Umbilical cord (tissue), 2 donors: Measurements from ENCODE around the gene KSR2. TPM values are rescaled to one million over a fixed set of nuclear protein-coding genes. Genes with fewer than 3 reads are reported as not detected.
"Not testable (repeated sequence)": the region's sequence is repeated elsewhere in the genome, so short reads cannot be mapped to it uniquely, and the experiment has no call there.

Experiments
- DNase-seq: peaks from one replicate; pipeline ENCODE4 v3.0.0-alpha.2; 2015; ENCODE audit warnings: low spot score
- total RNA-seq: library from RNA; depleted of rRNA; stranded (reverse); fragments of >200 nt; gene quantifications from one replicate; pipeline ENCODE4 v1.2.3, GENCODE V29; 2014; ENCODE audit warnings: low replicate concordance; ENCODE audit not compliant: insufficient read depth

KSR2 gene
- total RNA-seq, 1 donor from 2014 or later = 0.72 TPM

DNA sequence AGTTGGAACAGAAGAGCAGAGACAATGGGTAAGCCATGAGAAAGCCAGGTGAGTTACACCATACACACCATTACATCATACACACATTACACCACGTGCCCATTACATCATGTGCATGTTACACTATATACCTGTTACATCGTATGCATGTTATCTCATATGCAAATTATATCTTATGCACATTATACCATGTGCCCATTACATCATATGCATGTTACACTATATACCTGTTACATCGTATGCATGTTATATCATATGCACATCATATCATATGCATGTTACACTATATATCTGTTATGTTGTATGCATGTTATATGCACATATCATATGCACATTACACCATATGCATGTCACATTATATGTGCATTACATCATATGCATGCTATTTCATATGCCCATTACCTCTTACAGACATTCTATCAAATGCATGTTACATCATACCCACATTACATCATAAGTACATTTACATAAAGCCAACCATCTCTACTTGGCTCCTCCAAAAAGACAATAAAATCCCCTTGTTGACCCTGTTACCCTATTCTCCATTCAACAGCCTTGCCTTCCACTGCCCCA is 207.2 kb downstream of the KSR2 start:
- DNase-seq = no peak

GRCh38 chr12:117760990-117761389 is 207.8 kb downstream of the KSR2 start:
- no peak for DNase-seq

- DNase-seq = no peak
These were observed 218.1 kb downstream of the KSR2 start for GRCh38 chr12:117750657-117751056.

GRCh38 chr12:117749431-117749830 is 219.4 kb downstream of the KSR2 start:
- DNase-seq = no peak

DNA sequence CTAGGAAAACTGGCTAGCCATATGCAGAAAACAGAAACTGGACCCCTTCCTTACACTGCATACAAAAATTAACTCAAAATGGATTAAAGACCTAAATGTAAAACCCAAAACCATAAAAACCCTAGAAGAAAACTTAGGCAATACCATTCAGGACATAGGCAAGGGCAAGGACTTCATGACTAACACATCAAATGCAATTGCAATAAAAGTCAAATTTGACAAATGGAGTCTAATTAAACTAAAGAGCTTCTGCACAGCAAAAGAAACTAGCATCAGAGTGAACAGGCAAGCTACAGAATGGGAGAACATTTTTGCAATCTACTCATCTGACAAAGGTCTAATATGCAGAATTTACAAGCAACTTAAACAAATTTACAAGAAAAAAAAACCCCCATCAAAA is 222.4 kb downstream of the KSR2 start:
- DNase-seq = not testable (repeated sequence)

- DNase-seq = no peak
These were observed 224.4 kb downstream of the KSR2 start for GRCh38 chr12:117744418-117744817.

- DNase-seq = no peak
These were observed 225.0 kb downstream of the KSR2 start for GRCh38 chr12:117743761-117744160.

- no peak for DNase-seq
These were observed 226.1 kb downstream of the KSR2 start for GRCh38 chr12:117742721-117743120.

GRCh38 chr12:117738233-117738632 is 230.6 kb downstream of the KSR2 start:
- no peak for DNase-seq

DNA sequence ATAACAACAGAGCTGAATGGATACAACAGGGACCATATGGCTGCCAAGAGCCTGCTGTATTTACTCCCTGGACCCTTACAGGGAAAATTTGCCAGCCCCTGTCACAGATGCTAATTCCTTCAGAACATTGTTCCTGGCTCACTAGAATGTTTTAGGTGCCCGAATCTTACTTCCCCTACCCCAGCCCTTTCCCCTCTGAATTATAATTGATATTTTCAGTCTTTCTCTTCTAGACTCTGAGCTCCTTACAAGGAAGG is 235.3 kb downstream of the KSR2 start:
- no peak for DNase-seq

DNA sequence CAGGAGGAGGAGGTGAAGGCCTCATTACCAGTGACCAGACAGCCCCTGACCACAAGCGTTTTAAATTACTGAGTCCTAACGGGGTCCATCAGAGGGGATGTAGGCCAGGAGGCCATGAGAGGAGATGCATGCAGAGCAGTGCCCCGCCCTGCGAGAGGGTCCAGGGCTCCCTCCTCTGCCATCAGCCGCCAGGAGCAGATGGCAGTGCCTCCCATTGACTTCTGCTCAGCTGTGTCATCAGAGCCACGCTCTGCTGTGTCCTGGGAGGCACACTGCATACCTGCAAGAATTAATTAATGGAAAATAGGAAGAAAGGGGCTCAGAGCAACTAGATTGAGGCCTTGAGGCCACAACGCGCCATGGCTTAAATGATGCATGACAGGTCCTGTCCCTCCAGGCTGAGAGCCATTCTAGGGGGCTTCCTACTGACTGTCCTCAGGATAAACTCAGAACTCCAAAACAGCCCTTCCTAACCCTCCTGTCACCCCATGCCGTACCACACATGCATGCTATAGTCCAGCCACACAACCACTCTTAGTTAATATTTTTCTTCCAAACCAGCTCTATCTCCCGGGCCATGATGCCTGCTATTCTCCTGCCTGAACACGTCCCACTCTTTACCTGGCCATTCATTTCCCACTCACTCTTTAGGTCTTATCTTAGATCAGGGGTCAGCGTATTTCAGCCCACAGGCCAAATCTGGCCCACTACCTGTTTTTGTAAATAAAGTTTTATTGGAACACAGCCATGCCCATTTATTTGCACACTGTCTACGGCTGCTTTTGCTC is 235.8 kb downstream of the KSR2 start:
- no peak for DNase-seq

- DNase-seq = not testable (repeated sequence)
These were observed 237.7 kb downstream of the KSR2 start for GRCh38 chr12:117731131-117731530.

GRCh38 chr12:117727301-117727700 is 241.5 kb downstream of the KSR2 start:
- DNase-seq = no peak

DNA sequence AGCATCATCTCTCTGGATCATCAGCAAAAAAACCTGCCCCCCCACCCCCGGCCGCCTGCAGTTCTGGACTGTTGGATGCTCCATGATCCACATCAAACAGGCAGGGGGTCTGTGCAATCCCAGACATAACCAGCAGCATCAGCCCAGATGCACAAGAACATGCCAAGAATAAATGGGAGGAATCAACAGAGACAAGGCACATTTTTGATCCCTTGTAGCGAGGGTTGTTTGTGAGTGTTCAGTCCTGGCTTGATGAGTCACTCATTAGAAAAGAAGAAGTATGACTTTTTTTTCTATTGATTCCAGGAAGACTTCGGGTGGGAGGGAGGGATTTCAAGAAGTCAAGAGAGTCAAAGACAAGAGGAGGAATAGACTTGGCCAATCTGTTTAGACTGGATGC is 244.2 kb downstream of the KSR2 start:
- DNase-seq = no peak

GRCh38 chr12:117718559-117718958 is 250.2 kb downstream of the KSR2 start:
- no peak for DNase-seq

DNA sequence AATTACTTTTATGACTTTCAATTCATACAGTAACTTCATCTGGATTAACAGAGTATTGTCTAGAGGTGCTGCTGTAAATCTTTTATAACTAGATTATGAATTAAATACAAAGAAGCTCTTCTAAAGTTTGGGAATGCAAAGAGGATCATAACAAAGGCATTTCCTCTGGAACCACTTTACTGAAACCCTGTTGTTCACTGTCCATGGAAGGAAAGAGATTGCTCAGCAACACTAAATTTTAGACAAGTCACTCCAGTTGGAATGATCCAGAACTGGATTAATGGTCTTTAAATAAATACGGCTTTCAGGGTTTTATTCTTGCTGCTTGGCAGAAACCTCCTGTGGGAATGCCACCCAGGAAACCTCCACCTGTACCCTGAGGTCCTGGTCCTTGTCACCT is 250.6 kb downstream of the KSR2 start:
- peak; percentile 38 for DNase-seq

- no peak for DNase-seq
These were observed 254.6 kb downstream of the KSR2 start for GRCh38 chr12:117714203-117714602.

DNA sequence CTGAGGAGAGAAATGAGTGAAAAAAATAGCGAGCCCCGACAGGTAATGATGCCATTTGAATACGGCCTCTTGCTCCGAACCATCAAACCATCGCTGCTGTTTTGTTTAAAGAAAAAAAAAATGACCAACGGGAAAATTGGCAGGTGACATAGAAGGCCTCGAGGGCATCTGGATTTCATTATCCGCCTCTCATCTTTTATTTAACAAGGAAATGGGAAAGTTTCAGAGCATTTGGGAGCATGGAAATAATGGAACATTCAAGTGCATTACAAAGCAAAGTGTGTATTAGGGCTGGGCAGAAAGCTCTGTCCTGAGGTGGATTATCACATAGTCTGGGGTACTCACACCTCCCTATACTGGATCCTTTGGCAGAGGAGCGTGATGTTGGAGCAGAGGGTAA is 258.7 kb downstream of the KSR2 start:
- no peak for DNase-seq

DNA sequence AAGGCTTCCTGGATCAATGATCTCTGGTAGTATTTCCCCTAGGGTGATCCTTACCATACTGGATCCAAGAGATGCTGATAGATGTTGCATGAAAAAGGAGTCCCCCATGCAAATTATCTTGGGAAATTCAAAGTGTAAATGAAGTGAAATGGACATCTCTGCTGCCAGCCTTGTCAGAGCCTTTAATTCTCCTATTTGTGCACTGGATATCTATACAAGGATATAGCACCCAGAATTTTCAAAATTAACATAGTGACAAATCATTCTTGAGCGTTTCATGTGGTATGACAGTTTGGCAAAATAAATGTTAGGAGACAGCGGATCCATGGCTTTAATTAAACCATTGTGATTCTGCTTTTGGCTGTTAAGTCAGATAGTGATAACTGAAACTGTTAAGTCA is 260.9 kb downstream of the KSR2 start:
- no peak for DNase-seq

GRCh38 chr12:117703584-117703983 is 265.2 kb downstream of the KSR2 start:
- no peak for DNase-seq

- DNase-seq = no peak
These were observed 266.0 kb downstream of the KSR2 start for GRCh38 chr12:117702741-117703140.

DNA sequence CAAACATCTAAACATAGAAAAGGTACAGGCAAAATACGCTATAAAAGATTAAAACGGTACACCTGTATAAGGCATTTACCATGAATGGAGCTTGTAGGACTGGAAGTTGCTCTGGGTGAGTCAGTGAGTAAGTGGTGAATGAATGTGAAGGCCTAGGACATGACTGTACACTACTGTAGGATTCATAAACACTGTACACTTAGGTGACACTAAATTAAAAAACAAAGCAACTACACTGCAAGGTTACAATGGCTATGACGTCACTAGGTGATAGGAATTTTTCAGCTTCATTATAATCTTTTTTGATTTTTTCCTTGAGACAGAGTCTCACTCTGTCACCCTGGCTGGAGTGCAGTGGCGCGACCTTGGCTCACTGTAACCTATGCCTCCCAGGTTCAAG is 269.2 kb downstream of the KSR2 start:
- no peak for DNase-seq

- no peak for DNase-seq
These were observed 269.7 kb downstream of the KSR2 start for GRCh38 chr12:117699118-117699517.

GRCh38 chr12:117695956-117696355 is 272.8 kb downstream of the KSR2 start:
- DNase-seq = no peak
